Epidermal melanocyte (primary cell): ENCODE measurements around the gene CNTN4.

Experiments used
- DNase-seq: peaks from one replicate; pipeline ENCODE4 v3.0.0; 2011; ENCODE audit warnings: low spot score; ENCODE audit not compliant: insufficient read length

The CNTN4 gene

GRCh38 chr3:3086239-3086638 lies 987.6 kb downstream of the CNTN4 start:
- DNase-seq, result no peak

- no peak for DNase-seq
These were observed 988.6 kb downstream of the CNTN4 start for GRCh38 chr3:3087279-3087678.

- DNase-seq, result no peak
These were observed 989.2 kb downstream of the CNTN4 start for GRCh38 chr3:3087716-3088465.

GRCh38 chr3:3089017-3089416 lies 990.4 kb downstream of the CNTN4 start:
- no peak for DNase-seq

GRCh38 chr3:3097958-3098357 lies 999.3 kb downstream of the CNTN4 start:
- no peak for DNase-seq

- no peak for DNase-seq
These were observed 1003.2 kb downstream of the CNTN4 start for GRCh38 chr3:3101660-3102458.

GRCh38 chr3:3102751-3103150 lies 1004.1 kb downstream of the CNTN4 start:
- DNase-seq, result no peak

- DNase-seq, result no peak
These were observed 1006.6 kb downstream of the CNTN4 start for GRCh38 chr3:3105246-3105645.

- no peak for DNase-seq
These were observed 1007.1 kb downstream of the CNTN4 start for GRCh38 chr3:3105815-3106214.

- DNase-seq, result no peak
These were observed 1008.5 kb downstream of the CNTN4 start for GRCh38 chr3:3107181-3107580.
